HG03097 (cell line): ENCODE data around the gene RNPS1.
A peak's percentile ranks its signal among the peaks of the same experiment; 100 is the strongest.
"Not testable (repeated sequence)": the region's sequence is repeated elsewhere in the genome, so short reads cannot be mapped to it uniquely, and the experiment has no call there.

Source experiments
- ATAC-seq: cut with Tn5 transposase; IDR thresholded peaks from one replicate; pipeline ENCODE4 v1.9.1; 2021; ENCODE audit not compliant: unreplicated experiment, low FRiP score

RNPS1 gene

GRCh38 chr16:2284001-2284770 lies 16.3 kb upstream of the RNPS1 start:
- ATAC-seq = no peak

GRCh38 chr16:2282866-2283555 lies 15.1 kb upstream of the RNPS1 start:
- ATAC-seq = no peak

- no peak for ATAC-seq
Observed at GRCh38 chr16:2282262-2282661, 14.3 kb upstream of the RNPS1 start.

DNA sequence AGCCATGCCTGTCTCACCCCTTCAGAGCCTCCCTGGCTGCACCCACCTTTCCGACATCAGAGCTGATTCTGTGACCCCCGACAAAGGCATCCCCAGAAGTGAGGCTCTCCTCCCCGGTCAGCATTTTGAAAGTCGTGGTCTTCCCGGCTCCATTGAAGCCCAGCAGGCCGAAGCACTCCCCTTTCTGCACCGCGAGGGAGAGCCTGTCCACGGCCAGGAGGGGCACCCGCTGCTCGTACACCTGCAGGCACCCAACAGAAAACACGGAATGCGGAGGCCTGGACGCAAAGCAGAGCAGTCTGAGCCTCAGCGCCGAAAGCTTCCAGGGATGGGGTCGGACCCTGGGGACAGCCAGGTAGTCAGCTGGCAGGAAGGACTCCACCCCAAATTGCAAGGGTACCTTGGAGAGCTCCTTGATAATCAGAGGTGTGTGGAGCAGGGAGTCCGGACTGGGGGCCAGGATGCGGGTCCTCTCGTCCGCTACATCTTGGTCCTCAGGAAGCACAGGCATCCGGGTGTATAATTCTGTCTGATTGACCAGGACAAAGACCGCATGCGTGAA lies 13.1 kb upstream of the RNPS1 start:
- no peak for ATAC-seq

- no peak for ATAC-seq
Observed at GRCh38 chr16:2280461-2280860, 12.5 kb upstream of the RNPS1 start.

GRCh38 chr16:2278956-2279800 lies 11.3 kb upstream of the RNPS1 start:
- no peak for ATAC-seq

GRCh38 chr16:2278272-2278608 lies 10.3 kb upstream of the RNPS1 start:
- no peak for ATAC-seq

- ATAC-seq = no peak
Observed at GRCh38 chr16:2277466-2278271, 9.7 kb upstream of the RNPS1 start.

DNA sequence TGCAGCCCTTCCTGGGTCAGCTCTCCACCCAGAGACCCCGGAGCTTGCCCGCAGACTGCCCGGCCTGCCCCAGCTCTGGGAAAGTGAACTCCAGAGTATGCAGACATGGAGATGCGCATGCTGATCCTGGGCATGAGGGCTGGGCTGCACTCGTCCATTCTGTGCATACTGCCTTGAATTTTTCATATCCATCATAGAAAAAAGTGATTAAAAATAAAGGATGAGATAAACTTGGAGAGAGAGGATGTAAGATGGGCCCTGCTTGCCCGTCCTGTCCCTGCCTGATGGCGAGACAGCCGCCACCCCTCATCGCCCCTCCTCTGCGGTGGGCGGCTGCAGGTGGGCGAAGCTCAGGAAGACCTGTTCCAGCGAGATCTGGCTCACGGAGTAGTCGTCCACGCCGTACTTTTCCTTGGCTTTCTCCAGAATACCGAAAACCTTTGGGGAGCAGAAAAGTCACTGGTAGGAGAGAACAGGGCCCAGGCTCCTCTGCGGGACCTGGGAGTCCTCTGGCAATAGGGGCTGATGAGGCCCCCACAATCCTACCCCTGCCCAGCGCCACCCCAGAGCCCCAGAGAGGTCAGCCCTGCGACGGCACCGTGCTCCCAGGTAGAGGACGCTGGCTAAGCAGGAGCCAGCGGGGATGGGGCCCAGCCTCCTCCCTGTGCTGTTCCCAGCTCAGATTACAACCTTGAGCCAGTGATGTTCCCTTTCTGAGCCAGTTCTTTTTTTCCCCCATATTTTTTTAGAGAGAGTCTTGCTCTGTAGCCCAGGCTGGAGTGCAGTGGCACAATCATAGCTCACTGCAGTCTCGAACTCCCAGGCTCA lies 8.7 kb upstream of the RNPS1 start:
- ATAC-seq = no peak

- ATAC-seq = no peak
Observed at GRCh38 chr16:2275476-2276367, 7.8 kb upstream of the RNPS1 start.

GRCh38 chr16:2273931-2274330 lies 6.0 kb upstream of the RNPS1 start:
- no peak for ATAC-seq

- no peak for ATAC-seq
Observed at GRCh38 chr16:2273484-2273883, 5.6 kb upstream of the RNPS1 start.

DNA sequence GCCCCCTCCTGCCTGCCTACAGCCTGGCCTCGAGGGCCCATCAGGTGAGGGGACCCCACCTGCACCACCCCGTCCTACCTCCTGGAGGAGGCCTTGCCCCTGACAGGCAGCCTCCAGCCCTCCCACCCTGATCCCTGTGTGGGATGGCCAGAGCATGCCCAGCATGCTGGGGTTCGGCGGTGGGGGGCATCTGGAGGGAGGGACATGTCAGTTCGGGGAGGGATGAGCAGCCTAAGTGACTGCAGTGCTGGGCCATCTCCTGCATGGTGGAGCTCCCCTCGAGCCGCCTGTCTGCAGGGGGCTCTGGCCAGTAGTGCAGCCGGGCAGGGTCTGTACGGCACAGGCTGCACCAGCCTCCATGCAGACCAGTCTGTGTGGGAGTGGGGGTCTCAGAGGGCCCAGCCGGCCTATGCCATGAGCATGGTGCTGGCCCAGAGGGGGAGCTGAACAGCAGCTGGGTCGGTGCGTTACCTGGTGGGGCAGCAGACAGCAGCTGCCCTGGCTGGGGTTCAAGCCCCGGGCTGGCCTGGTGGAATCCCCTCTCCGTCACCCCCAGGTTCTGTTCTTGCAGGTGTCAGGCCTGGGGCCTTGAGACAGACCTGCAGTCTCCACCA lies 4.0 kb upstream of the RNPS1 start:
- ATAC-seq = no peak

DNA sequence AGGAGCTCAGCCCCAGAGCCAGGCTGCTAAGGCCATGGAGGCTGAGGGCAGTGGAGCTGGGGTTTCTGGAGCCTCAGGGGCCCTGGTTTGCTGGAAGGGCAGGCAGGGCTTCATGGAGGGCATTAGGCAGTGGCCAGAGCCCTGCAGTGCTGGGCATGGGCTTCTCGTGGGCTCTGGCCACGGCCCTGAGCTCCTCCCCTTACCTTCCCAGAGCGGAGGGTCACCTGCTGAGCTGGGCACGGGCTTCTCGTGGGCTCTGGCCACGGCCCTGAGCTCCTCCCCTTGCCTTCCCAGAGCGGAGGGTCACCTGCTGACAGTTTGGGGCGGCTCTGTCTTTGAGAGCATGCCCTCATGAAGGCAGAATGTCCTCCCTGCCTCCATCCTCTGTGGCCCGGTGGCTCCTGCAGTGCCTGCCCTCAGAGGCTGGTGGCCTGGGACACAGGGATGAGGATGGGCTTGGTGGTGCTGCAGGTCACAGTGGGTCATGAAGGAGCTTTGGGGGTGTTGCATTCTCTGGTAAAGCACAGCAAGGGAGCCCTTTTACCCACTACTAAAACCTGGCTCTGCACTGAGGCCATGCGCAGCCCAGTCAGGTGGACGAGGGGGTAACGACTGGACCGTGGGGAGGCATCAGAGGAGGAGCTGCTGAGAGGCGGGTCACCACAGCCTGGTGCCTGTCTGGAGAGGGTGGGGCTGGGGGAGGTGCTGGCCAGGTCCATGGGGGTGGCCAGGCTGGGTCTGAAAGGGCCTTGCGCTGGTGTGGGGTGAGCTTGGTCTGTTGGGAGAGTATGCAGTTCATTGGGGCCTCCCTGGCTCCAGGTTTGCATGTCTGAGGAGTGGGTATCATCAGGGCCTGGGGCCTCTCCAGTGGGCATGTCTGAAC lies 2.9 kb upstream of the RNPS1 start:
- no peak for ATAC-seq

GRCh38 chr16:2270070-2270462 lies 2.1 kb upstream of the RNPS1 start:
- no peak for ATAC-seq

DNA sequence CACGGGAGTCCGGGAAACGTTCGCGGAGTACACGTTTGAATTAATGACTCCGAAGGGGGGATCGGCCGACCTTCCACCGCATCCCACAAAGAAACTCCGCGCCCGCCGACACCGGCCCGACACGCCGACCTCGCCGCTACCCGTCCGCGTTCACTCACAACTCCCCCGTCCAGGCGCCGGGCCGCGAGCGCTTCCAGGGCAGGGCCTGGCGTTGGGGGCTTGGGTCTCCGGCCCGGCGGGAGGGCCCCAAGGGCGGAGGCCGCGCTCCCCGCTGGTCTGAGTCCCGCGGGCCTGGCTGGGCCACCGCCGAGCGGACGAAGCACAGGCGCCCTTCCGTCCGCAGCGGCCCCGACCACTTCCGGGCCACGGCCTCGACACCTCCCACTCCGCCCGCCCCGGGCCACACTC lies 417 bp downstream of the RNPS1 start:
- peak; percentile 57 for ATAC-seq

GRCh38 chr16:2266887-2267286 lies 1.0 kb downstream of the RNPS1 start:
- not testable (repeated sequence) for ATAC-seq
